A673 (cell line): ENCODE results near the gene YRDC.

Experiments
- EZH2 ChIP-seq: fragments of 200-600 bp; sonication (generic); IDR thresholded peaks from 2 replicates; pipeline ENCODE4 v1.6.1; 2017; ENCODE audit warnings: borderline replicate concordance, low read depth, mild to moderate bottlenecking, mixed read lengths, antibody characterized with exemption, low read length; ENCODE audit not compliant: poor library complexity, severe bottlenecking
- TF ChIP-seq, protein P1 (sequence below): fragments of 300-800, 200-600 bp; sonication (generic); conservative IDR thresholded peaks from 2 replicates; pipeline ENCODE4 v1.5.1; 2017; ENCODE audit warnings: low read depth, mild to moderate bottlenecking, antibody characterized with exemption, low read length, moderate library complexity, mixed read lengths

DNA sequence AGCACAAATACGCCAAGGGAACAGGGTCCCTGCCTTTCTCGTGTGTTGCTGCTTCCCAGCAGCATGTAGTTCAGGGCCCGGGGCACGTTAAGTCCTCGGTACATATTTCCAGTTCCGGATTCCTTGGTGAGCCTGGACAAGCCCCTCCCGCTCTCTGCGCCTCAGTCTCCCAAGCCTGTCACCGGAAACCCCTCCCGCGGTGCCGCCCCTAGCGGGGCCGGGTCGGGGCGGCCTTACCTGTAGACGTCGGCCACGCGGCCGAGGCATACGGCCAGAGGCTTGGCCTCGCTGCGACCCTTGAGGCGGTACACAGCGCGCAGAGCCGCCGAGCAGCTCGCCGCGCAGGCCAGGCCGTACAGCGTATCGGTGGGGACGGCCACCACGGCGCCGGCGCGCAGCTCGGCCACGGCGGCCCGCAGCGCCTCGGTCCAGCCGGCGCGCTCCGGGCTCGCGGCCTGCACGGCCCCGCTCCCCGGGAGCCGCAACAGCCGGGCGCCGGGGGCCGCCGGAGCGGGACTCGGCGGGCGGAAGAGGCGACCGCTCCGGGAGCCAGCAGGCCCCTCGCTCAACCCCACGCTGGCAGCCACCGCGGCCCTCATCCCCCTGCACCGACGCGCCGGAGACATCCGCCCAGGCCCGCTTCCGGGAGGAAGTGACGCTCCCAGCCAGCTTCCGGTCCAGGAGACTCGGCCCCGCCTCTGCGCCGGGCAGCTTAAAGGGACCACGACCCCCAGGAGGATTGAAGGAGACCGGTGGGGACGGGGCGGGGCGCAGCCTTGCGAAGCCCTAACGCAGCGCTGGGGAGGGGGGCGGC is at the start of gene YRDC, which contains the start of gene C1orf122:
- TF ChIP-seq, protein P1, sequence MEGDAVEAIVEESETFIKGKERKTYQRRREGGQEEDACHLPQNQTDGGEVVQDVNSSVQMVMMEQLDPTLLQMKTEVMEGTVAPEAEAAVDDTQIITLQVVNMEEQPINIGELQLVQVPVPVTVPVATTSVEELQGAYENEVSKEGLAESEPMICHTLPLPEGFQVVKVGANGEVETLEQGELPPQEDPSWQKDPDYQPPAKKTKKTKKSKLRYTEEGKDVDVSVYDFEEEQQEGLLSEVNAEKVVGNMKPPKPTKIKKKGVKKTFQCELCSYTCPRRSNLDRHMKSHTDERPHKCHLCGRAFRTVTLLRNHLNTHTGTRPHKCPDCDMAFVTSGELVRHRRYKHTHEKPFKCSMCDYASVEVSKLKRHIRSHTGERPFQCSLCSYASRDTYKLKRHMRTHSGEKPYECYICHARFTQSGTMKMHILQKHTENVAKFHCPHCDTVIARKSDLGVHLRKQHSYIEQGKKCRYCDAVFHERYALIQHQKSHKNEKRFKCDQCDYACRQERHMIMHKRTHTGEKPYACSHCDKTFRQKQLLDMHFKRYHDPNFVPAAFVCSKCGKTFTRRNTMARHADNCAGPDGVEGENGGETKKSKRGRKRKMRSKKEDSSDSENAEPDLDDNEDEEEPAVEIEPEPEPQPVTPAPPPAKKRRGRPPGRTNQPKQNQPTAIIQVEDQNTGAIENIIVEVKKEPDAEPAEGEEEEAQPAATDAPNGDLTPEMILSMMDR, result no peak
- no peak for TF ChIP-seq EZH2
